HEK293T (cell line): ENCODE measurements around the gene TBC1D22A.

ENCODE experiments used
- CTCF ChIA-PET: fragments of 350-600 bp; formaldehyde crosslinking; extraction: SDS; loops from one replicate; lab custom pipeline; 2021; ENCODE audit warnings: antibody characterized with exemption, inconsistent platforms; lab: Yijun Ruan, JAX
- POLR2A ChIA-PET: fragments of 350-600 bp; formaldehyde crosslinking; extraction: SDS; loops from one replicate; lab custom pipeline; 2020; ENCODE audit warnings: antibody characterized with exemption, inconsistent platforms; lab: Yijun Ruan, JAX
- DNase-seq: peaks from one replicate; pipeline ENCODE4 v3.0.0; 2012; ENCODE audit warnings: mixed read lengths; ENCODE audit errors: extremely low spot score
- ARNT ChIP-seq: fragments of 450-650 bp; IDR thresholded peaks from 2 replicates; pipeline ENCODE4 v1.6.1; 2017; ENCODE audit warnings: mild to moderate bottlenecking
- BHLHE40 ChIP-seq: fragments of 450-650 bp; IDR thresholded peaks from 2 replicates; pipeline ENCODE4 v1.6.1; 2016; ENCODE audit warnings: mild to moderate bottlenecking, moderate library complexity, borderline replicate concordance
- CTBP1 ChIP-seq: fragments of 450-650 bp; IDR thresholded peaks from 2 replicates; pipeline ENCODE4 v1.6.1; 2016; ENCODE audit warnings: borderline replicate concordance
- ELF4 ChIP-seq: fragments of 450-650 bp; IDR thresholded peaks from 2 replicates; pipeline ENCODE4 v1.6.1; 2017; ENCODE audit warnings: antibody characterized with exemption
- FOXA1 ChIP-seq: fragments of 450-650 bp; IDR thresholded peaks from 2 replicates; pipeline ENCODE4 v1.6.1; 2016; ENCODE audit warnings: mild to moderate bottlenecking
- FOXK2 ChIP-seq: fragments of 450-650 bp; IDR thresholded peaks from 2 replicates; pipeline ENCODE4 v1.6.1; 2016; ENCODE audit warnings: mild to moderate bottlenecking
- FOXM1 ChIP-seq: fragments of 450-650 bp; IDR thresholded peaks from 2 replicates; pipeline ENCODE4 v1.6.1; 2017; ENCODE audit warnings: mild to moderate bottlenecking, borderline replicate concordance
- HDGF ChIP-seq: fragments of 450-650 bp; IDR thresholded peaks from 2 replicates; pipeline ENCODE4 v1.6.1; 2017; ENCODE audit warnings: antibody characterized with exemption, borderline replicate concordance
- L3MBTL2 ChIP-seq: fragments of 450-650 bp; conservative IDR thresholded peaks from 2 replicates; pipeline ENCODE4 v1.6.1; 2016; ENCODE audit warnings: mild to moderate bottlenecking
- LEF1 ChIP-seq: fragments of 450-650 bp; IDR thresholded peaks from 2 replicates; pipeline ENCODE4 v1.6.1; 2017; ENCODE audit warnings: mild to moderate bottlenecking, borderline replicate concordance
- NFRKB ChIP-seq: fragments of 450-650 bp; IDR thresholded peaks from 2 replicates; pipeline ENCODE4 v1.6.1; 2016; ENCODE audit warnings: mild to moderate bottlenecking, moderate library complexity
- SP1 ChIP-seq: fragments of 450-650 bp; IDR thresholded peaks from 2 replicates; pipeline ENCODE4 v1.6.1; 2017
- SUZ12 ChIP-seq: fragments of 450-650 bp; IDR thresholded peaks from 2 replicates; pipeline ENCODE4 v1.6.1; 2016; ENCODE audit warnings: mild to moderate bottlenecking
- TARDBP ChIP-seq: fragments of 450-650 bp; IDR thresholded peaks from 2 replicates; pipeline ENCODE4 v1.6.1; 2016
- ZNF384 ChIP-seq: fragments of 450-650 bp; IDR thresholded peaks from 2 replicates; pipeline ENCODE4 v1.6.1; 2016
- TF ChIP-seq, protein P1 (sequence below): fragments of 450-650 bp; IDR thresholded peaks from 2 replicates; pipeline ENCODE4 v1.6.1; 2016

Gene TBC1D22A

GRCh38 chr22:46910624-46911023 lies 148.2 kb downstream of the TBC1D22A start:
- CTCF ChIA-PET = no interaction called here
- no peak for DNase-seq
- POLR2A ChIA-PET = no interaction called here
- TF ChIP-seq HDGF (no peak), CTBP1 (no peak), ZNF384 (no peak), SP1 (no peak), BHLHE40 (no peak), L3MBTL2 (no peak), TARDBP (no peak), ARNT (no peak), SUZ12 (no peak), NFRKB (no peak), FOXM1 (no peak), FOXA1 (no peak), ELF4 (no peak), LEF1 (no peak), FOXK2 (no peak)
- TF ChIP-seq, protein P1, sequence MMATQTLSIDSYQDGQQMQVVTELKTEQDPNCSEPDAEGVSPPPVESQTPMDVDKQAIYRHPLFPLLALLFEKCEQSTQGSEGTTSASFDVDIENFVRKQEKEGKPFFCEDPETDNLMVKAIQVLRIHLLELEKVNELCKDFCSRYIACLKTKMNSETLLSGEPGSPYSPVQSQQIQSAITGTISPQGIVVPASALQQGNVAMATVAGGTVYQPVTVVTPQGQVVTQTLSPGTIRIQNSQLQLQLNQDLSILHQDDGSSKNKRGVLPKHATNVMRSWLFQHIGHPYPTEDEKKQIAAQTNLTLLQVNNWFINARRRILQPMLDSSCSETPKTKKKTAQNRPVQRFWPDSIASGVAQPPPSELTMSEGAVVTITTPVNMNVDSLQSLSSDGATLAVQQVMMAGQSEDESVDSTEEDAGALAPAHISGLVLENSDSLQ = no peak

- POLR2A ChIA-PET = no interaction called here
- TF ChIP-seq NFRKB (no peak), LEF1 (no peak), SP1 (no peak), CTBP1 (no peak), FOXA1 (no peak), ZNF384 (no peak), L3MBTL2 (no peak), ELF4 (no peak), SUZ12 (no peak), FOXK2 (no peak), TARDBP (no peak), BHLHE40 (no peak), ARNT (no peak), FOXM1 (no peak), HDGF (no peak)
- TF ChIP-seq, protein P1 = no peak
- DNase-seq = no peak
- CTCF ChIA-PET = no interaction called here
These were observed 148.9 kb downstream of the TBC1D22A start for GRCh38 chr22:46911346-46911745.

- DNase-seq = no peak
- ChIA-PET POLR2A (no interaction called here), CTCF (no interaction called here)
- TF ChIP-seq TARDBP (no peak), BHLHE40 (no peak)
These were observed 150.9 kb downstream of the TBC1D22A start for GRCh38 chr22:46913351-46913750.

DNA sequence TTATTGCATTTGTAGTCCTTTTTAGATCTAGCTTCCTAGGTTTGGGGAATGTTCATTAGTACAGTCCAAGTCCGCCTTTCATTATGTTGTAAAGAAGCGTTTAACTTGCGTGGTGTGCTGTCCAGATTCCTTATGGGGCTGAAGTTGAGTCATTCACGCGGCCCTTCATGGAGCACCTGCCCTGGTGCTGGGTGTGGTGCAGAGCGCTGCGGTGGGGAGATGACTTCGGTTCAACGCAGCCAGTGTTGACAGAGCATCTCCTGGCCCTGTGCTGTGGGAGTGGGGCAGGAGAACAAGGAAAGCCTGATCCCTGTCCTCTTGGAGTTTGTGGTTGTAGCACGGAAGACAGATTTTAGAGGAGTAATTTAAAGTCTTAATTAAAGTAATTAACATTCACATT lies 152.0 kb downstream of the TBC1D22A start:
- POLR2A ChIA-PET = no interaction called here
- no peak for DNase-seq
- TF ChIP-seq FOXA1 (no peak), TARDBP (no peak), ZNF384 (no peak), LEF1 (no peak), HDGF (no peak), ELF4 (no peak), BHLHE40 (no peak), FOXK2 (no peak), NFRKB (no peak), ARNT (no peak), SUZ12 (no peak), SP1 (no peak), CTBP1 (no peak), L3MBTL2 (no peak), FOXM1 (no peak)
- TF ChIP-seq, protein P1 = no peak
- CTCF ChIA-PET = interaction anchor here (0.6 kb wide), 1 partner anchor 116 kb away, joined by 4 read pairs; no protein-coding TSS in a partner anchor

DNA sequence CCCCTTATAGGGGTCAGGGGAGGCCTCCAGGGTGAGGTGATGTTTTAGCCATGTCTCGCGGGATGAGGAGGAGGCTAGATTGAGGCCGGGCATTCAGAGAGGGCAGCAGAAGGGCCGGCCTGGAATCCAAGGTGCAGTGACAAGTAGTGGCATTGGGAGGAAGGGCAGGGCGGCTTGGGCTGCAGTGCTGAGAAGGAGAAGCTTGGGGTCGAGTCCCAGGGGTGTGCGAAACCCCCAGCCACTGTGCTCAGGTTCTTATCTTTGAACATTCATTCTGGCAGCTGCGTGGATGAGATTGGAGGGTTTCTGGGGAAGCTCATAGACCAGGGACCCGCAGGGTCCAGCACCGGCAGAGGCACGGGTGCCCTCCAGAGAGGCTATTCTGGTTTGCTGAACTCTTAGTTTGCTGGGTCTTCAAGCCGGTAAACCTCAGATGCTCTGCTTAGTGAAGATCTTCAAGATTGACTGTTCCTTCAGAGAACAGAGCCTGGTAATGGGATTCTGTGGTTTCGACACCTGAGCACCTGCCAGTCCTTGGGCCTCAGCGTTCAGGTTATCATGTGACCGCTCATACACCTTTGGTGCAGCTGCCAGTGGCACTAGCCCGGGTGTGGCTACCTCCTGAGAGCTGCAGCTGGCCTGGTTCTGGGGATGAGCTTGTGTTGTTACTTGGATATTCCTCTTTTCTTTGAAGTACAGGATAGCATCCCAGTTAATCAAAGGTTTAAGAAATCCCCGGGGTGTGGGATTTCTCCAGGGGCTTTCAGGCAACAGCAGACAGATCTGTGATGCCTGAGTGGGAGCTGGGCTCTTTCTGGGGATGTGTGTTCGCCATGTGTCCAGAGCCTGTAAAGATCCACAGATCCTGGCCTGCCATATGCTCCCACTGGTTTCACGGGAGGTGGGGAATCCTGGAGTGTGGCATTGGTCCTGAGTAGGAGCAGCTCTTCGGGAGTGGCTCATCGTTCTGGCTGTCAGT lies 152.8 kb downstream of the TBC1D22A start:
- DNase-seq = no peak
- CTCF ChIA-PET = interaction anchor here (0.6 kb wide), 1 partner anchor 116 kb away, joined by 4 read pairs; no protein-coding TSS in a partner anchor

More for the DNA sequence above, 152.8 kb downstream of the TBC1D22A start:
- POLR2A ChIA-PET = no interaction called here
- TF ChIP-seq CTBP1 (no peak), TARDBP (no peak), SP1 (no peak), ZNF384 (no peak), LEF1 (no peak), NFRKB (no peak), ELF4 (no peak), FOXA1 (no peak), SUZ12 (no peak), FOXK2 (no peak), BHLHE40 (no peak), L3MBTL2 (no peak), ARNT (no peak), FOXM1 (no peak), HDGF (no peak)
- TF ChIP-seq, protein P1 = no peak
